Measurements from ENCODE around the gene JOSD1.

Gene JOSD1

GRCh38 chr22:38641476-38642040, 59.2 kb downstream of the JOSD1 start:
- DNase-seq (ENCODE audit: extremely low read depth, low read depth), result no peak
- no peak for TF ChIP-seq CTCF (IDR thresholded peaks at IDR 0.05; ENCODE audit: low read depth, low read length)

- no peak for DNase-seq (ENCODE audit: extremely low read depth, low read depth)
- TF ChIP-seq CTCF (IDR thresholded peaks at IDR 0.05; ENCODE audit: low read depth, low read length), result no peak
These were observed 62.0 kb downstream of the JOSD1 start for GRCh38 chr22:38638728-38639127.

- DNase-seq (ENCODE audit: extremely low read depth, low read depth), result no peak
- no peak for TF ChIP-seq CTCF (IDR thresholded peaks at IDR 0.05; ENCODE audit: low read depth, low read length)
These were observed 62.5 kb downstream of the JOSD1 start for GRCh38 chr22:38638216-38638615.
